A673 (cell line): ENCODE results near the gene MN1. TPM values are rescaled to one million over a fixed set of nuclear protein-coding genes. Genes with fewer than 3 reads are reported as not detected.

Experiments
- BruUV-seq: library from RNA; stranded (reverse); fragments of 400-500 nt; replicated peaks from 2 replicates; lab custom pipeline; 2021; lab: Mats Ljungman, UMichigan
- CTCF ChIA-PET: fragments of 300-600 bp; sonication (Branson Sonifier 250); formaldehyde crosslinking; loops from one replicate; lab custom pipeline; 2022; ENCODE audit warnings: antibody characterized with exemption; lab: Charles Lee
- POLR2A ChIA-PET: fragments of 300-600 bp; sonication (Branson Sonifier 250); formaldehyde crosslinking; loops from one replicate; lab custom pipeline; 2022; ENCODE audit warnings: antibody characterized with exemption; ENCODE audit not compliant: low non-redundant PET; lab: Charles Lee
- DNase-seq: peaks from one replicate; pipeline ENCODE4 v3.0.0-alpha.2; 2015; ENCODE audit warnings: low spot score
- H3K27ac ChIP-seq: fragments of 200-600 bp; sonication (generic); 2 replicates; pipeline ENCODE4 v1.5.1; 2016; ENCODE audit warnings: mixed run types, low read depth, mild to moderate bottlenecking, mixed read lengths, antibody characterized with exemption, low read length; ENCODE audit not compliant: poor library complexity, severe bottlenecking
- H3K27me3 ChIP-seq: fragments of 200-600 bp; sonication (generic); replicated peaks from 2 replicates; pipeline ENCODE4 v1.6.1; 2017; ENCODE audit warnings: mixed run types, low read depth, mild to moderate bottlenecking, mixed read lengths, antibody characterized with exemption, low read length; ENCODE audit not compliant: insufficient read depth, poor library complexity
- H3K36me3 ChIP-seq: fragments of 200-600 bp; sonication (generic); 2 replicates; pipeline ENCODE4 v1.6.1; 2016; ENCODE audit warnings: mixed run types, mild to moderate bottlenecking, mixed read lengths, antibody characterized with exemption, low read length; ENCODE audit not compliant: insufficient read depth, poor library complexity, severe bottlenecking
- H3K4me1 ChIP-seq: fragments of 200-600 bp; sonication (generic); 2 replicates; pipeline ENCODE4 v1.6.1; 2017; ENCODE audit warnings: mixed run types, mild to moderate bottlenecking, mixed read lengths, antibody characterized with exemption, low read length; ENCODE audit not compliant: insufficient read depth, poor library complexity, severe bottlenecking
- H3K4me3 ChIP-seq: fragments of 200-600 bp; sonication (generic); 2 replicates; pipeline ENCODE4 v1.5.1; 2016; ENCODE audit warnings: low read depth, mixed run types, mild to moderate bottlenecking, mixed read lengths, low read length; ENCODE audit not compliant: poor library complexity, severe bottlenecking
- H3K9me3 ChIP-seq: fragments of 200-600 bp; sonication (generic); 2 replicates; pipeline ENCODE4 v1.6.1; 2016; ENCODE audit warnings: mixed run types, low read depth, mild to moderate bottlenecking, mixed read lengths, antibody characterized with exemption, low read length; ENCODE audit not compliant: poor library complexity, severe bottlenecking
- CTCF ChIP-seq: fragments of 300-800, 200-600 bp; sonication (generic); conservative IDR thresholded peaks from 2 replicates; pipeline ENCODE4 v1.5.1; 2017; ENCODE audit warnings: low read depth, mild to moderate bottlenecking, antibody characterized with exemption, low read length, moderate library complexity, mixed read lengths
- EZH2 ChIP-seq: fragments of 200-600 bp; sonication (generic); IDR thresholded peaks from 2 replicates; pipeline ENCODE4 v1.6.1; 2017; ENCODE audit warnings: borderline replicate concordance, low read depth, mild to moderate bottlenecking, mixed read lengths, antibody characterized with exemption, low read length; ENCODE audit not compliant: poor library complexity, severe bottlenecking
- intact Hi-C: fragments of 100-400 bp; cut with micrococcal nuclease; formaldehyde crosslinking; loops from one replicate; pipeline ENCODE4 v1.10.0; 2022; ENCODE audit not compliant: unreplicated experiment
- total RNA-seq: library from RNA; stranded (reverse); gene quantifications from 2 replicates; pipeline ENCODE4 v1.2.3, GENCODE V29; 2021

Gene MN1
- total RNA-seq, 1 experiment from 2014 or later, result 8.4 TPM

DNA sequence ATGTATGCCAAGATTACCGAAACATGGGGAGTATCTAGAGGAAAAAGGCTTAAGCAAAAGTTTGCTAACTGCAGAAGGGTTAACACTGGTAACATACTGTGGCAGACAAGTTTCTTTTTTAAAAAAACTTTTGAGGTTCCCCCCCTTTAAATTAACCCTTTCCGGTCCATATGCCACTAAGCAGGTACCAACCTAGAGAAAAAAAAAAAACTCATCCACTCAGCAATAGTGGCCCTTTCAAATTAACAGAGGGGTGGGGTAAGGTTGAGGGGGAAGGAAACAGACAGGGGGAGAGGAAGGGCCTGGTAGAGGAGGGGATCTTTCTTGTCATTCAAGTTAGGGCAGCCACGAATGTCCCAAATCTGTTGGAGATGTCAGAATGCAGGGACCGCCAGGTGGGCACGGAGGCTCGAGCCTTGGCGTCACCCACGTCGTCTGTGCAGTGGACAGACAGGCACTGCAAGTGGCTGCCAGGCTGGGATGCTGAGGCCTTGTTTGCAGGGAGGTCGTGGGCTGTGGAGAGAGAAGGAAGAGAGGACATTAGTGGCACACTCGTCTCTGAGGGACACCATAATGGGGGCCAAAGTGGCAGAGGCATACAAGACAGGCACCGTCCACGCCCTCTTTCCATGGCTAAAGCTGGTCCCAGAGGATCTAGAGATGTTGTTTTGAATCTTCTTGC is 50.8 kb downstream of the MN1 start:
- H3K4me1 ChIP-seq, result peaks cover 35% of the 10 kb centered on the region
- ChIA-PET POLR2A (no interaction called here), CTCF (no interaction called here)
- no peaks in the 10 kb centered on the region for H3K9me3 ChIP-seq
- no peak overlapping the region for H3K4me3 ChIP-seq
- DNase-seq, result no peak
- H3K36me3 ChIP-seq, result no peaks in the 10 kb centered on the region
- no TSS peak for BruUV-seq
- intact Hi-C loops, result no loop called here
- H3K27me3 ChIP-seq, result no peaks in the 10 kb centered on the region
- H3K27ac ChIP-seq, result no peak overlapping the region
- TF ChIP-seq EZH2 (no peak), CTCF (no peak)

DNA sequence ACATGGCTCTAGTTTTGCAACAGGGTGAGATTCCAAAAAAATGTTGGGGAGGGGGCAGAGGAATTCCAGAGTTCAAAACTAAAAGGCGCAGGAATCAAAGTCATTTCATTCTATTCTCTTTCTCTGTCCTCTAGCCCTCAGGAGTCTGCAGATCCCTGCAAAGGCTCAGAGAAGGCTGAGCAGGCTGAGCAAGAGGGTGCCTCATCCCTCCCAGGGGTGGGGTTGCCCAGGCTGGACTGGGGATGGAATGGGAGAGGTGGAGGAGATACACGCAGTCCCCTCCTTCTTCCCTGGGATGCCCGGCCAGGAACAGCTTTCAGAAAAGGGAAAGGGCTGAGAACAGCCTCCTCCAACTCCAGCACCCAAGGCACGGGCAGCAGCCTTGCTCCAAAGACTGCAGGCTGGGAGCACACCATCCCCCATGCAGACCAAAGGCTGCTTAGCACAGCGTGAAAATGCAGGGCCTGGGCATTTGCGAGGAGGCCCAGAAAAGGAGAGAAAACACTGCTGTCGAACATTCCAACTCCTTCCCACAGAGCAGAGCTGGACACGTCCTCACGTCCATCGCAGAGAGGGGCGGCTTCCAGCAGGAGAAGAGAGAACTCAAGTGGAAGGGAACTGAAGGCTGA is 51.8 kb downstream of the MN1 start:
- BruUV-seq, result no TSS peak
- intact Hi-C loops, result no loop called here
- H3K9me3 ChIP-seq, result no peaks in the 10 kb centered on the region
- peaks cover 34% of the 10 kb centered on the region for H3K4me1 ChIP-seq
- CTCF ChIA-PET, result no interaction called here
- H3K4me3 ChIP-seq, result no peak overlapping the region
- H3K36me3 ChIP-seq, result no peaks in the 10 kb centered on the region
- H3K27me3 ChIP-seq, result no peaks in the 10 kb centered on the region
- no peak for DNase-seq
- no peak for TF ChIP-seq CTCF
- no peak for TF ChIP-seq EZH2
- POLR2A ChIA-PET, result no interaction called here
- no peak overlapping the region for H3K27ac ChIP-seq

GRCh38 chr22:27748751-27749191 is 52.8 kb downstream of the MN1 start:
- DNase-seq, result no peak
- CTCF ChIA-PET, result no interaction called here
- intact Hi-C loops, result no loop called here
- TF ChIP-seq CTCF (no peak), EZH2 (no peak)
- Histone ChIP-seq H3K36me3 (no peaks in the 10 kb centered on the region), H3K4me1 (peaks cover 25% of the 10 kb centered on the region), H3K27me3 (no peaks in the 10 kb centered on the region), H3K4me3 (no peak overlapping the region), H3K9me3 (no peaks in the 10 kb centered on the region), H3K27ac (no peak overlapping the region)
- no TSS peak for BruUV-seq
- POLR2A ChIA-PET, result no interaction called here
